GM19397 (cell line): ENCODE data around the gene PDZD7.

Experiments
- ATAC-seq: cut with Tn5 transposase; IDR thresholded peaks from one replicate; pipeline ENCODE4 v1.9.1; 2021; ENCODE audit warnings: mild to moderate bottlenecking, moderate library complexity; ENCODE audit not compliant: unreplicated experiment

Gene PDZD7

GRCh38 chr10:101005361-101005760, 25.6 kb downstream of the PDZD7 start:
- ATAC-seq, result no peak

DNA sequence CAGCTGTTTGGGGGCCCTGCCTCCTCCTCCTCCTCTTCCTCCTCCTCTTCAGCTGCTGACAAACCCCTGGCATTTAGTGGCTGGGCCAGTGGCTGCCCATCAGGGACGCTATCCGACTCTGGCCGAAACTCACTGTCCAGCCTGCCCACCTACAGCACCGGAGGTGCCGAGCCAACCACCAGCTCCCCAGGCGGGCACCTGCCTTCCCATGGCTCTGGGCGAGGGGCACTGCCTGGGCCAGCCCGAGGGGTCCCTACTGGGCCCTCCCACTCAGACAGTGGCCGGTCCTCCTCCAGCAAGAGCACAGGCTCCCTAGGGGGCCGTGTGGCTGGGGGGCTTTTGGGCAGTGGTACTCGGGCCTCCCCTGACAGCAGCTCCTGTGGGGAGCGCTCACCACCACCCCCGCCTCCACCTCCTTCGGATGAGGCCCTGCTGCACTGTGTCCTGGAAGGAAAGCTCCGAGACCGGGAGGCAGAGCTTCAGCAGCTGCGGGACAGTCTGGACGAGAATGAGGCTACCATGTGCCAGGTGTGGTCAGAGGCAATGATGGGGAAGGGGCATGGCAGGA, 27.2 kb downstream of the PDZD7 start:
- ATAC-seq, result no peak

GRCh38 chr10:101002456-101002855, 28.5 kb downstream of the PDZD7 start:
- no peak for ATAC-seq

DNA sequence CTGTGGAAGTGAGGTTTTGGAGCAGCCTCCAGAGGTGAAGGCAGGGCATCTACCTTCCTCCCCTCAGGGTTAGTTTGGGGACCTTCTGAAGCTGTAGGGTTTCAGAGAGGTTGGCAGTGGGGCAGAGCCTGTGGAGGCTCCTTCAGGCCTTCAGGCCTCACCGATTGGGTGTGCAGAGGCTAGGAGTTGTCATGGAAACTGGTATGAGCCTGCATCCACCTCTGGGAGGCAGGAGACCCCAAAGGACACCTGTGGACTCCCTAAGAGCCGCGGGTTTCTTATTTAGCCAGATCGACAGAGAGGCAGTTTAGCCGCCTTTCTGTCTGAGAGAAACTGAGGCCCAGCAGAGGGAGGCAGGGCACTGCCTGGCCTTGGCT, 29.3 kb downstream of the PDZD7 start:
- no peak for ATAC-seq

GRCh38 chr10:101000915-101001658, 29.8 kb downstream of the PDZD7 start:
- ATAC-seq, result no peak

GRCh38 chr10:101000127-101000914, 30.6 kb downstream of the PDZD7 start:
- no peak for ATAC-seq

GRCh38 chr10:100999742-101000126, 31.2 kb downstream of the PDZD7 start, which contains the start of gene LZTS2:
LZTS2 (plus strand) TSS chr10:100999808; CDS start chr10:101002539, 2,731 bp downstream.
- ATAC-seq, result no peak

GRCh38 chr10:100998991-100999741, 31.8 kb downstream of the PDZD7 start:
- ATAC-seq, result peak; percentile 46

DNA sequence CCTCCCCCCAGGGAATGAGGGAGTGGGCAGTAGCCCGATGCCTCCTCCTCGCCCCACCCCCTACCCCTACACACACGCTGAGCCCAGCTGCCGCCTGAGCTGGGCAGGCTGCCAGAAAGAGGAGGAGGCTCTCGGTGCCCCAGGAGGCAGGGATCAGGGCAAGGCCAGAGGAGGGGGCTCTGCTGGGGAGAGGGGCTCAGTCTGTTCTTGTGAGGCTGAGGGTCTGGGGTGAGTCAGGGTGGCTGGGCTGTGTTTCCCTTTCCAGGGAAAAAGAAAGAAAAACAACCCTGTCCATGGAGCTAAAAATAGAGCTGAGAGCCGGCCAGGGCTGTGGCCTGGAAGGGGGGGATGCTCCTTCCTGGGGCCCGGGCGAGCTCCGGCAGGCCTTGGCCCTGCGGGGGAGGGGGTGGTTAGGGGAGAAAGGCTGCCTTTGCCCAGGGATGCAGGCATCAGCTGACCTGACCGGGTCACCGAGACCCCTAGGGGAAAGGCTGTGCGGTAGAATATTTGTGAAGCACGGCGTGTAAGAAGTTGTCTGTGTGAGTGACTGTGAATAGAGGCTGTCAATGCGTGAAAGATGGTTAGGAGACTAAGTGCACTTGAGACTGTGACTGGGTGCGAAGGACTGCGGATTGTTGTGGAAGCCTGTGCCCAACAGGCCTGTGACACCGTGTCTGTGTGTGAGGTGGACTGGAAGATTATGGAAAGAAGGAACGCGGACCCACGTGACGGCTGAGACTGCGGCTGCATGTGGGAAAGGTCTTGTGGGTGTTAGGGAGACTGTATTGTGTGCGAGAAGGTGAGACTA, 32.5 kb downstream of the PDZD7 start:
- peak; percentile 29 for ATAC-seq

GRCh38 chr10:100997360-100998182, 33.4 kb downstream of the PDZD7 start:
- peak; percentile 29 for ATAC-seq

- peak; percentile 21 for ATAC-seq
Measured at GRCh38 chr10:100996678-100997359, 34.1 kb downstream of the PDZD7 start.

DNA sequence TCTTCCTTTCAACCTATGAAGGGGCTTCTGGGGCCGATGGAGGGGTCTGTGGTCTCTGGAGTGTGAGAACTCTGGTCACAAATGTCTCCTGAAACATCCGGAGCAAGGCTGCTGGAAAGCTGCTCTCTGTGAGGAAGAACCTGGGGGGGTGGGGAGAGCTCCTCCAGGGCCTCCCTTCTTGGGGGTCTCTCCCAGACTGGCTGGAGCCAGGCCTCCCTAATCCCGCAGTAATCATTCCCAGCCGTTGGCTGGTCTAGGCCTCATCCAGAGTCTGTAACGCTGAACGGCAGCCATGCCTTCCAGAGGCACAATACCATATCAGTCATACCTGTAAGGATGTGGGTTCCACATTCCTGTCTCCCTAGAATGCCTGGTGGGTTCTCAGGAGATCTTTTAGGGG, 35.7 kb downstream of the PDZD7 start:
- no peak for ATAC-seq

DNA sequence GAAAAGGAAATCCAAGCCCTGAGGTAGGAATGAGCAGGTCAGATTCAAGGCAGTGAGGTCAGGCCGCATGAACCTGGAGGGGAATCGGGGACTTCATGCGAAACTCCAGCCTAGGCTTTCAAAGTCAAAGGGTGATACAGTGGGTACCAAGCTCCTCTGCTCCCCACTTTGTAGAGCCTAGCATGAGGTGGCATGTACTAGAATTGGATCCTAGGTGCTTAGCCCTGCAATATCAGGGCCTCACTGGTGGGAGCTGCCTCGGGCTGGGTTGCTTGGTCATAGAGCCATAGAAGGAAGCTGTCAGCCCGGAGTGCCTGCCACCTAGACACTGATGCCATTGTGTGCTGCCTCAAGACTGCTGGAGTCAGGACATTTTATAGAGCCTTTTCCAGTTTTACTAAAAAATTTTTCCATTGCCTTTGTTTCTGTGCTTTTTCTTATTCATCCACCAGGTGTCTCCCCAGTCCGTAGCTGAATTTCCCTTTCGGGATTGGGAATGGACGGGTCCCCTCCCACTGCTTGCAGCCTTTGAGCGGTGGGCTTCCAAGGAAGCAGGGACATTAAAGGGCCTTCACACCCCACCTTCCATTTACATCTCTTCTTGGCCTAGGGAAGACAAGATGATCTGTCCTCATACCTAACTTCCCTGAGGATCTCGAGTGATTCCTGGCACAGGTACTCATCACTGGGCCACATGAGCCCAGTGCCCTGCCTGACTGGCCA, 36.8 kb downstream of the PDZD7 start:
- no peak for ATAC-seq

DNA sequence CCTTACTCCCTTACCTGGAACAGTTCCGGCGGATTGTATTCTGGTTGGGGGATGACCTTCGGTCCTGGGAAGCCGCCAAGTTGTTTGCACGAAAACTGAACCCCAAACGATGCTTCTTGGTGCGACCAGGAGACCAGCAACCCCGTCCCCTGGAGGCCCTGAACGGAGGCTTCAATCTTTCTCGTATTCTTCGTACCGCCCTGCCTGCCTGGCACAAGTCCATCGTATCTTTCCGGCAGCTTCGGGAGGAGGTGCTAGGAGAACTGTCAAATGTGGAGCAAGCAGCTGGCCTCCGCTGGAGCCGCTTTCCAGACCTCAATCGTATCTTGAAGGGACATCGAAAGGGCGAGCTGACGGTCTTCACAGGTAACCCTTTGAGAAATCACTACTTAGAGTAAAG, 41.8 kb downstream of the PDZD7 start:
- ATAC-seq, result no peak

- ATAC-seq, result no peak
Measured at GRCh38 chr10:100988166-100988565, 42.8 kb downstream of the PDZD7 start.

GRCh38 chr10:100987685-100988049, 43.3 kb downstream of the PDZD7 start:
- no peak for ATAC-seq

DNA sequence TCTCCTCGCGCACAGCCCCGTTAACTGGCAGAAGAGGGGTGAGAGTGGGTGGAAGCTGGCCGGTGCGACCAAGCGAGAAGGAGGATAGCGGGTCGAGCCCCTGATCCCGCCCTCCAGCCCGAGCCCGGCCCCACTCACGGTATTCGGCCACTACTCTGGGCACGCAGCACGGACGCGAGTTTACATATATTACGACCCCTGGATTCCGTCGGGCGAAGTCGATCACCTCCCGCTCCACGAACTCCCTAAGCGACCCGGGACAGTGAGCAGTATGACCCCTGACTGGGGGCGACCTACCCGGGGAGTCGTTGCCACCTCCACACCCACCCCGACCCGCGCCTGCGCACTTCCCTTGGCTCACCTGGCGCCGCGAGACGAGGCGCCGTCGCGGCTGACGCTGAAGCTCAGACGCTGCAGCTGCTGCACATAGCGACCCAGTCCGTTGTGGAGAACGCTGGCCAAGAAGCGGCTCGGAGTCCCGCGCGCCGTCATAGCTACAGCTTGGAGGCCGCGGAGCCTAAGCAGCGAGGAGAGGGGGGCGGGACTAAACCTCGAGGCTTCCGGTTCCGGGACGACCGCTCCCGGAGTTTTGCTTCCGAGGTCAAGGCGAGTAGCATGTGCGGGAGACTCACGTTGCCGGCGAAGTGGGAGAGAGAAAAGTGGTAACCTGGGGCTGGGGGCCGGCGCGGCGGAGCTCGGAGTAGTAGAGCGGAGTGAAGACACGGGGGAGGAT, 43.8 kb downstream of the PDZD7 start, which contains the start of the genes MRPL43 and TWNK:
MRPL43 (minus strand) TSS at position 546 of the 733 bp plus-strand sequence; CDS start at position 492, 54 bp downstream.
TWNK (plus strand) TSS at position 592 of the 733 bp plus-strand sequence. CDS start 668 bp downstream, outside the sequence.
- peak; percentile 76 for ATAC-seq
